Measurements from ENCODE around the gene ZNF488.

Gene ZNF488

DNA sequence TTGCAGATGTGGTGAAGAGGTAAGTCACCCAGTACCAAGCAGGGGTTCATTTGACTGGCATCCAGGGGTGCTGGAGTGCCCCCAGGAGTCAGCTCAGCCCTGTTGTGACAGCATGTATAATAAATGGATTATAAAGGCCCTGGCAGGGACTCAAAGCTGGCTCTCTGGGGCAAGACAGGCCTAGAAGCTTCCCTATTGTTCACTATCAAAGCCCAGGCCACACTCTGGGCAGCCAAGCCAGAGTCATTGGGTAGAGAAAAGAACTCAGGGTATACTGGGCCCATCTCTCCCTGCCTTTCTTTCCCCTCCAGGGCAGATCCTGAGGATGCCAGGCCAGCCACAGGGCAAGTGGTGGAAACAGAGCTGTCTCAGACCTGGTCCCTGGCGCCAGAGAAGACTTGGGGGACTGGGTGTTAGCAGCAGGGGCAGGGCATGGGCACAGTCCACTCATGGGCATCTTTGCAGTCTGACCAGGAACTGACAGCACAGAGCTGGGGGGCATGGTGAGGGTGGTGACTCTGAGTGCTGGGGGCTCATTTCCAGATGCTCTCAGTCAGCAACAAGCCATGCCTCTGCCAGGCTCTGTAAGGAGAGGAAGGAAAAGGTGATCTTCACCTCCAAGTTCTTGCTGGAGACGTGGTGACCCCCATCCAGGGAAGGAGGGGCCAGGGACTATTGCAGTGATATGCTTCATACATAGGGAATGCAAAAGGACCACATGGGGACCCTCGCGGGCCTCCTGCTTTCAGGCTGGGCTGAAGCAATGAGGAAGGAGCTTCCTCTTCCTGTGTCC lies 24.3 kb downstream of the ZNF488 start:
- peaks cover 8 to 12% of the 10 kb centered on the region in 2 donors for H3K4me1 ChIP-seq (ENCODE audit: control insufficient read depth in 1 of 2, insufficient read depth in 2 of 2, low read length in 2 of 2)
- H3K27ac ChIP-seq (ENCODE audit: low read depth, low read length): no peak overlapping the region
- H3K4me3 ChIP-seq (ENCODE audit: low read depth in 1 of 2, low read length in 2 of 2): no peak overlapping the region
- peaks cover 0 to 3% of the 10 kb centered on the region in 2 donors for H3K27me3 ChIP-seq (ENCODE audit: control insufficient read depth in 1 of 2, insufficient read depth in 2 of 2, low read length in 2 of 2)
- no peaks in the 10 kb centered on the region for H3K36me3 ChIP-seq (ENCODE audit: control insufficient read depth in 1 of 2, insufficient read depth in 2 of 2, low read length in 2 of 2)
- no peak overlapping the region for H3K9ac ChIP-seq (ENCODE audit: low read depth in 1 of 2, low read length in 2 of 2)
- H3K9me3 ChIP-seq (ENCODE audit: control insufficient read depth in 1 of 2, low read length in 2 of 2): no peaks in the 10 kb centered on the region

DNA sequence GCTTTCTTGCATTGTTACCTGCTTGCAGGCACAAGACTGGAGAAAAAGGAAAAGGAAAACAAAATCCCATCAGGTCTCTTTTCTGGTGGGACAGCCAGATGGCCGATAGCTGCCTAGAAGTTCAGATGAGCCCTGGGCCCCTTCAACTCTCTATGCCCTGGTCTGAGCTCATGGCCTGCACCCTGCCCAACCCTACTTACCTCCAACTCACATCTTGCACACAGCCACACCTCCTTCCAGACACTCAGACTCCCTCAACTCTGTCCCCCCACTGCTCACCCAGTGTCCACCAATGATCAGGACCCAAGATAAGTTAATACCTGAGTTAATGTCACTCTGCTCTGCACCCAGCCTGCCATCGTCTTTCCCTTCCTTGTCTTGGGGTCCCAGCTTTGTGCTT lies 25.0 kb downstream of the ZNF488 start:
- no peaks in the 10 kb centered on the region for H3K27me3 ChIP-seq (ENCODE audit: control insufficient read depth in 1 of 2, insufficient read depth in 2 of 2, low read length in 2 of 2)
- H3K27ac ChIP-seq (ENCODE audit: low read depth, low read length): no peak overlapping the region
- H3K4me1 ChIP-seq (ENCODE audit: control insufficient read depth in 1 of 2, insufficient read depth in 2 of 2, low read length in 2 of 2): peaks cover under 1 to 7% of the 10 kb centered on the region in 2 donors
- no peaks in the 10 kb centered on the region for H3K36me3 ChIP-seq (ENCODE audit: control insufficient read depth in 1 of 2, insufficient read depth in 2 of 2, low read length in 2 of 2)
- H3K9ac ChIP-seq (ENCODE audit: low read depth in 1 of 2, low read length in 2 of 2): no peak overlapping the region
- H3K4me3 ChIP-seq (ENCODE audit: low read depth in 1 of 2, low read length in 2 of 2): no peak overlapping the region
- no peaks in the 10 kb centered on the region for H3K9me3 ChIP-seq (ENCODE audit: control insufficient read depth in 1 of 2, low read length in 2 of 2)

DNA sequence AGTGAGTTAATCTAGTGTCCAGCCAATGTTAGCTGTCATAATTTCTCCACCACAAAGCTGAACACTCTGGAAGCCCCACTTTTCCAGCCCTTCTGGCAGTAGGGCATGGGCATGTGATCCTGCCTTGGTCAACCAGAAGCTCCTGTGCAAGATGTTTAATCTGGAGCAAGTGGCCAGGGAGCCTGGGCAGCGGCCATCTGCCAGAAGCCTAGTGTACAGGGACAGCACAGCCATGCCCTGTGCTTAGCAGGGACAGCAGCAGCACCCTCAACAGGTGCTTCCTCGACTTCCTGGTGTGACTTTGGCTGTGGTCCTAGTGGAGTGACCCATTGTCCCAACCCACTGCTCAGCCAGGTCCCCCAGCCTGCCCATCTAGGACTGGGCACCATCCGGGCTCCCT lies 25.6 kb downstream of the ZNF488 start:
- H3K9ac ChIP-seq (ENCODE audit: low read depth in 1 of 2, low read length in 2 of 2): no peak overlapping the region
- H3K4me1 ChIP-seq (ENCODE audit: control insufficient read depth in 1 of 2, insufficient read depth in 2 of 2, low read length in 2 of 2): peaks cover 0 to 2% of the 10 kb centered on the region in 2 donors
- H3K9me3 ChIP-seq (ENCODE audit: control insufficient read depth in 1 of 2, low read length in 2 of 2): no peaks in the 10 kb centered on the region
- H3K27me3 ChIP-seq (ENCODE audit: control insufficient read depth in 1 of 2, insufficient read depth in 2 of 2, low read length in 2 of 2): no peaks in the 10 kb centered on the region
- H3K27ac ChIP-seq (ENCODE audit: low read depth, low read length): no peak overlapping the region
- H3K36me3 ChIP-seq (ENCODE audit: control insufficient read depth in 1 of 2, insufficient read depth in 2 of 2, low read length in 2 of 2): no peaks in the 10 kb centered on the region
- H3K4me3 ChIP-seq (ENCODE audit: low read depth in 1 of 2, low read length in 2 of 2): no peak overlapping the region

DNA sequence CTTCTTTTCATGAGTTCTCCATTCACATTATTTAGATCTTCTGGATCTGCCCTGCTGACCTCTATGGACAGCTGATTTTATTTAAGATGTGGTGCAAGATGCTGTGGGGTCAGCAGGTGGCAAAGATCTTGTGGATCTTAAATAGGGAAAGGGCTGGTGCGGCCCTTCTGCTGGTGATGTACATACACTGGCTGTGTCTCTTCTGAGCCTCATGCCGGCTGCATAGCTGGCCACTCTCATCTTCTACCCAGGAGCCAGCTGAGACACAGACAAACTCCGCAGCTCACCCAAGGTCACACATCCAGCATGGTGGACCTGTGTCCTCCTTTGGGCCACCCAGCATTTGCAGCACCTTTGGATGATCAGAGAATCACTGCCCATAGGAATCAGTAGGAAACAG lies 26.2 kb downstream of the ZNF488 start:
- no peaks in the 10 kb centered on the region for H3K4me1 ChIP-seq (ENCODE audit: control insufficient read depth in 1 of 2, insufficient read depth in 2 of 2, low read length in 2 of 2)
- no peak overlapping the region for H3K4me3 ChIP-seq (ENCODE audit: low read depth in 1 of 2, low read length in 2 of 2)
- no peak overlapping the region for H3K9ac ChIP-seq (ENCODE audit: low read depth in 1 of 2, low read length in 2 of 2)
- H3K27me3 ChIP-seq (ENCODE audit: control insufficient read depth in 1 of 2, insufficient read depth in 2 of 2, low read length in 2 of 2): no peaks in the 10 kb centered on the region
- no peak overlapping the region for H3K27ac ChIP-seq (ENCODE audit: low read depth, low read length)
- H3K36me3 ChIP-seq (ENCODE audit: control insufficient read depth in 1 of 2, insufficient read depth in 2 of 2, low read length in 2 of 2): no peaks in the 10 kb centered on the region
- H3K9me3 ChIP-seq (ENCODE audit: control insufficient read depth in 1 of 2, low read length in 2 of 2): no peaks in the 10 kb centered on the region

DNA sequence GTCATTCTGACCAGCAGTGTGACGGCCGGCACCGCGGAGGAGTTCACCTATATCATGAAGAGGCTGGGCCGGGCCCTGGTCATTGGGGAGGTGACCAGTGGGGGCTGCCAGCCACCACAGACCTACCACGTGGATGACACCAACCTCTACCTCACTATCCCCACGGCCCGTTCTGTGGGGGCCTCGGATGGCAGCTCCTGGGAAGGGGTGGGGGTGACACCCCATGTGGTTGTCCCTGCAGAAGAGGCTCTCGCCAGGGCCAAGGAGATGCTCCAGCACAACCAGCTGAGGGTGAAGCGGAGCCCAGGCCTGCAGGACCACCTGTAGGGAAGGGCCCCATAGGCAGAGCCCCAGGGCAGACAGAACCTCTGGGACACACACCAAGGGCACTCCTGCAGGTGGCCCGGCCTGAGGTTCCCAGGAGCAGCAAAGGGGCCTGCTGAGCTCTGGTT lies 26.9 kb downstream of the ZNF488 start:
- H3K9me3 ChIP-seq (ENCODE audit: control insufficient read depth in 1 of 2, low read length in 2 of 2): no peaks in the 10 kb centered on the region
- H3K9ac ChIP-seq (ENCODE audit: low read depth in 1 of 2, low read length in 2 of 2): no peak overlapping the region
- no peak overlapping the region for H3K27ac ChIP-seq (ENCODE audit: low read depth, low read length)
- no peak overlapping the region for H3K4me3 ChIP-seq (ENCODE audit: low read depth in 1 of 2, low read length in 2 of 2)
- H3K27me3 ChIP-seq (ENCODE audit: control insufficient read depth in 1 of 2, insufficient read depth in 2 of 2, low read length in 2 of 2): no peaks in the 10 kb centered on the region
- no peaks in the 10 kb centered on the region for H3K4me1 ChIP-seq (ENCODE audit: control insufficient read depth in 1 of 2, insufficient read depth in 2 of 2, low read length in 2 of 2)
- no peaks in the 10 kb centered on the region for H3K36me3 ChIP-seq (ENCODE audit: control insufficient read depth in 1 of 2, insufficient read depth in 2 of 2, low read length in 2 of 2)

DNA sequence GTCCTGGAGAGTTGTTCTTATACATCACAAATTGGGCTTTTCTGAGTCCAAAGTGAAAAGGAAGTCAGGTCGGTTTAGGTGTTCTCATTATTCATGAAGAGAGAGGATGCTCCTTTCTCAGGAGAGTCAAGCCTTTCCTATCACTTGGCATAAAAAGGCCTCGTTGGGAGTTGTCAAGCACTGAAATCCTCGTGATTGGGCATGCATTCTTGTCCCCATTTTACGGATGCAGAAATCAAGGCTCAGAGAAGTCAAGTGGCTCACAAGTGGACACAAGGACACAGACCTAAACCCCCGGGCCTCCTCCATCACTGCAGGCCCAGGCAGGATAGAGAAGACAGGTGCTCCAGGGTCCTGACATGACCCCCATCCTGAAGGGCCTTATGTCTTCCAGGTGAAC lies 27.4 kb downstream of the ZNF488 start:
- Histone ChIP-seq H3K36me3 (ENCODE audit: control insufficient read depth in 1 of 2, insufficient read depth in 2 of 2, low read length in 2 of 2) (no peaks in the 10 kb centered on the region), H3K27ac (ENCODE audit: low read depth, low read length) (no peak overlapping the region), H3K4me3 (ENCODE audit: low read depth in 1 of 2, low read length in 2 of 2) (no peak overlapping the region), H3K27me3 (ENCODE audit: control insufficient read depth in 1 of 2, insufficient read depth in 2 of 2, low read length in 2 of 2) (no peaks in the 10 kb centered on the region), H3K9me3 (ENCODE audit: control insufficient read depth in 1 of 2, low read length in 2 of 2) (no peaks in the 10 kb centered on the region), H3K4me1 (ENCODE audit: control insufficient read depth in 1 of 2, insufficient read depth in 2 of 2, low read length in 2 of 2) (no peaks in the 10 kb centered on the region), H3K9ac (ENCODE audit: low read depth in 1 of 2, low read length in 2 of 2) (no peak overlapping the region)

DNA sequence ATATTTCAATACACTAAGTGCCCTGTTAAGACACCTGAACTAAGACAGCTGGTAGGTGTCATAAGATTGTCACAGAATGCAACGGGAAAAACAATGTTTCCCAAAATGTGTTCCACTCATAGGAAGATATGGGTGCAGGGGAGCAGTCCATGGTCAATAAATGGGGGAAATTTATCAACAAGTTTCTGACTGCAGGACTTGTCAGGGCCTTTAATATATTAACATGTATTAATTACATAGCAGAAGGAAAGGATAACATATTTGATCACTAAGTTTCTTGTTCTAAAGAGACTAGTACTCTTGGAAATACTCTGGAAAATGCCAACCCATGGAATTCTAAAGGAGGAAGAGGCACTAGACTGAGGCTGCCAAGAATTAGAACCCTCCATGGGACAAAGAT lies 29.2 kb downstream of the ZNF488 start:
- no peak overlapping the region for H3K9ac ChIP-seq (ENCODE audit: low read depth in 1 of 2, low read length in 2 of 2)
- H3K27ac ChIP-seq (ENCODE audit: low read depth, low read length): no peak overlapping the region
- H3K36me3 ChIP-seq (ENCODE audit: control insufficient read depth in 1 of 2, insufficient read depth in 2 of 2, low read length in 2 of 2): no peaks in the 10 kb centered on the region
- no peaks in the 10 kb centered on the region for H3K9me3 ChIP-seq (ENCODE audit: control insufficient read depth in 1 of 2, low read length in 2 of 2)
- H3K4me3 ChIP-seq (ENCODE audit: low read depth in 1 of 2, low read length in 2 of 2): no peak overlapping the region
- no peaks in the 10 kb centered on the region for H3K27me3 ChIP-seq (ENCODE audit: control insufficient read depth in 1 of 2, insufficient read depth in 2 of 2, low read length in 2 of 2)
- H3K4me1 ChIP-seq (ENCODE audit: control insufficient read depth in 1 of 2, insufficient read depth in 2 of 2, low read length in 2 of 2): no peaks in the 10 kb centered on the region

DNA sequence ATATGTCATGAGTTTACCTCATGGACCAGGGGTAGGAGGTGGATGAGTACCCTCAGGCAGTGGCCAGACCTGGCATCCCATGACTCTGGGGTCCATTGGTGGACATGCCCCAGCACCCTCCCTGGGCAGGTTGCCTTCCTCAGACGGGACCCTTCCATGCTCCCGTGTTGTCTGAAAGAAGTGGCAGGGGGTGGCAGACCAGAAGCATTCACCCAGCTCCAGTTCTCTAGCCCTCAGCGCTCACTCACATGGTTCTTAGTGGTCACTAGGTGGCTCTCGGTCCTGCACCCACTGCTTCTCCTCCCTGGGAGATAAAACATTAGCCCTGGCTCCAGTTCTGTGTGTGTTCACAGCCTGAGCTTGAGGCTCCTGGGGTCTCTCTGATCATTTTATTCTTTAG lies 29.9 kb downstream of the ZNF488 start:
- Histone ChIP-seq H3K4me3 (ENCODE audit: low read depth in 1 of 2, low read length in 2 of 2) (no peak overlapping the region), H3K9me3 (ENCODE audit: control insufficient read depth in 1 of 2, low read length in 2 of 2) (no peaks in the 10 kb centered on the region), H3K27me3 (ENCODE audit: control insufficient read depth in 1 of 2, insufficient read depth in 2 of 2, low read length in 2 of 2) (no peaks in the 10 kb centered on the region), H3K27ac (ENCODE audit: low read depth, low read length) (no peak overlapping the region), H3K4me1 (ENCODE audit: control insufficient read depth in 1 of 2, insufficient read depth in 2 of 2, low read length in 2 of 2) (no peaks in the 10 kb centered on the region), H3K36me3 (ENCODE audit: control insufficient read depth in 1 of 2, insufficient read depth in 2 of 2, low read length in 2 of 2) (no peaks in the 10 kb centered on the region), H3K9ac (ENCODE audit: low read depth in 1 of 2, low read length in 2 of 2) (no peak overlapping the region)

DNA sequence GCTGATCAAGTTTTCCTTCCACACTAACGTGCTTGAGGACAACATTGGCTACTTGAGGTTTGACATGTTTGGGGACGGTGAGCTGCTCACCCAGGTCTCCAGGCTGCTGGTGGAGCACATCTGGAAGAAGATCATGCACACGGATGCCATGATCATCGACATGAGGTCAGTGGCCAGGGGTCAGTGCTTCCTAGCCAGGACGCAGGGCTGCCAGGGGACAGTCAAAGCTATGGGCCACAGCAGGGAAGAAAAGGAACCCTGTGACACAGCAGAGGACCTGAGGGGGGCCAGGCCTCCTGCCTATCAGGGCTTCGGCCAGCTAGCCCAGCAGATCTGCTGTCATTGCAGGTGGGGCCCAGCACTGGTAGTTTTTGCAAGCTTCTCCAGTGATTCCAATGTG lies 30.7 kb downstream of the ZNF488 start:
- H3K27me3 ChIP-seq (ENCODE audit: control insufficient read depth in 1 of 2, insufficient read depth in 2 of 2, low read length in 2 of 2): no peaks in the 10 kb centered on the region
- H3K36me3 ChIP-seq (ENCODE audit: control insufficient read depth in 1 of 2, insufficient read depth in 2 of 2, low read length in 2 of 2): no peaks in the 10 kb centered on the region
- no peak overlapping the region for H3K27ac ChIP-seq (ENCODE audit: low read depth, low read length)
- no peaks in the 10 kb centered on the region for H3K9me3 ChIP-seq (ENCODE audit: control insufficient read depth in 1 of 2, low read length in 2 of 2)
- no peaks in the 10 kb centered on the region for H3K4me1 ChIP-seq (ENCODE audit: control insufficient read depth in 1 of 2, insufficient read depth in 2 of 2, low read length in 2 of 2)
- no peak overlapping the region for H3K9ac ChIP-seq (ENCODE audit: low read depth in 1 of 2, low read length in 2 of 2)
- no peak overlapping the region for H3K4me3 ChIP-seq (ENCODE audit: low read depth in 1 of 2, low read length in 2 of 2)

DNA sequence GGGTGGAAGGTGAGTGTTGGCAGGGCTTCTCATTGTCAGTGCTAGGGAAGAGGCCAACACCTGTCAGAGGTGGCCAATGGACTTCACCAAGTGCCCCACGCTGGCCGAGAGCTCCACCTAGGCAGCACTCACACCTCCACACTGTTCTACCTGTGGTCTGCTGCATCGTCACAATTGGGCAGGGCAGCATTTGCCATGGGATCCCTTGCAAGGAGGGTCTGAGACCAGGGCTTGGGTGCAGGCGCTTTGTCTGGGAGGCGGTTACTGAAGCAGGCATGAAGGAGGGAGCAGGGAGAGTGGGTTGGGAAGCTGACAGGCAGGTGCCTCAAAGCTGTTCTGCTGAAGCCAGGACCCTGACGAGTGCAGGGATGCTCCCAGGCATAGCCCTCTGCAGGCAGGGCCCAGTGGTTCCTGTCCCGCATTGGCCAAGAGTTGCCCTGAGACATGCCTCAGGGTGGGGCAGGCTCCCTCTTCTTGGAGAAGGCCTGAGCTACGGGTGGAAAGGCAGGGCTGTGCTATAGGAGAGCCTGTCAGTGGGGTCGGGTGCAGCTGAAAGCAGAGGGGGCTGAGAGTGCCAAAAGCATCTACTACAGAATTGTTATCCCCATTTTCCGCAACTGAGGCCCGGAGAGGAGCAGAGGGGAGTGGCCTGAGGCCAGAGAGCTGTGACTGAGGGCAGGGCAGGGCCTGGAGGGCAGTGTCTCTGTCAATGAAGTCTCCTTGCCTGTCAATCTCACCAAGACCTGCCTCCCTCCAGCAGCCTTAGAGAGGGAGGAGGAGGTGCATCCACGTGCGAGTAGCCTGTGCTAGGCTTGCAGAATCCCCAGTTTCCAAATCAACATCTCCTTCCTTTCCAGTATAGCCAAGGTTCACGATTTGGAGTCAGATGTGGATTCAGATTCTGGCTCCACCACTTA lies 31.9 kb downstream of the ZNF488 start:
- no peak overlapping the region for H3K9ac ChIP-seq (ENCODE audit: low read depth in 1 of 2, low read length in 2 of 2)
- H3K4me1 ChIP-seq (ENCODE audit: control insufficient read depth in 1 of 2, insufficient read depth in 2 of 2, low read length in 2 of 2): no peaks in the 10 kb centered on the region
- no peaks in the 10 kb centered on the region for H3K36me3 ChIP-seq (ENCODE audit: control insufficient read depth in 1 of 2, insufficient read depth in 2 of 2, low read length in 2 of 2)
- H3K27me3 ChIP-seq (ENCODE audit: control insufficient read depth in 1 of 2, insufficient read depth in 2 of 2, low read length in 2 of 2): no peaks in the 10 kb centered on the region
- no peak overlapping the region for H3K4me3 ChIP-seq (ENCODE audit: low read depth in 1 of 2, low read length in 2 of 2)
- H3K9me3 ChIP-seq (ENCODE audit: control insufficient read depth in 1 of 2, low read length in 2 of 2): no peaks in the 10 kb centered on the region
- H3K27ac ChIP-seq (ENCODE audit: low read depth, low read length): no peak overlapping the region

Measured in duodenal mucosa (tissue), 2 donors.